Endothelial cell of umbilical vein (primary cell): ENCODE measurements around the gene RNU6-8. TPM values are rescaled to one million over a fixed set of nuclear protein-coding genes. Genes with fewer than 3 reads are reported as not detected.
A peak's percentile ranks its signal among the peaks of the same experiment; 100 is the strongest.

ENCODE experiments used
- BruUV-seq: library from RNA; stranded (reverse); fragments of 400-500 nt; replicated peaks from 2 replicates; lab custom pipeline; 2021; lab: Mats Ljungman, UMichigan
- CTCF ChIA-PET: fragments of 300-600, 350-600 bp; sonication (Branson Sonifier 250); formaldehyde crosslinking; loops from one replicate; lab custom pipeline; 2021; ENCODE audit warnings: antibody characterized with exemption, inconsistent platforms; lab: Charles Lee
- POLR2A ChIA-PET: fragments of 300-600, 350-600 bp; sonication (Branson Sonifier 250); formaldehyde crosslinking; loops from one replicate; lab custom pipeline; 2021; ENCODE audit warnings: antibody characterized with exemption, inconsistent platforms; lab: Charles Lee
- DNase-seq: peaks from one replicate; pipeline ENCODE4 v3.0.0-alpha.2; 2011; ENCODE audit warnings: low read depth, low spot score
- FAIRE-seq: peaks from 2 replicates; lab custom pipeline; 2011; peaks lifted over from hg19 to GRCh38; lab: Jason Lieb, UNC
- H2AFZ ChIP-seq: 2 replicates; pipeline ENCODE4 v1.6.0; 2012; ENCODE audit warnings: low read depth, low read length, control low read depth, inconsistent platforms
- H3K27ac ChIP-seq: 2 replicates; pipeline ENCODE4 v1.5.1; 2011; ENCODE audit warnings: low read depth, mild to moderate bottlenecking, control low read depth, low read length, moderate library complexity; ENCODE audit not compliant: insufficient read depth
- H3K27me3 ChIP-seq, 2 experiments: 2 replicates each; pipeline versions ENCODE4 v1.6.0 to v1.6.1; 2011; ENCODE audit warnings: low read length in 2 of 2, mixed read lengths in 1 of 2; ENCODE audit not compliant: control insufficient read depth in 2 of 2, insufficient read depth in 2 of 2
- H3K36me3 ChIP-seq, 2 experiments: 2 replicates in 1 of 2; 3 replicates in 1 of 2; pipeline ENCODE4 v1.5.1; 2011; ENCODE audit warnings: low read length in 2 of 2, mild to moderate bottlenecking in 1 of 2, moderate library complexity in 1 of 2; ENCODE audit not compliant: control insufficient read depth in 2 of 2, insufficient read depth in 2 of 2; ENCODE audit errors: extremely low read depth in 1 of 2
- H3K4me1 ChIP-seq: 3 replicates; pipeline ENCODE4 v1.5.1; 2011; ENCODE audit warnings: mild to moderate bottlenecking, low read length; ENCODE audit not compliant: control insufficient read depth, insufficient read depth; ENCODE audit errors: extremely low read depth
- H3K4me2 ChIP-seq: 2 replicates; pipeline ENCODE4 v1.6.1; 2011; ENCODE audit warnings: low read length, control low read depth, mixed read lengths; ENCODE audit not compliant: insufficient read depth
- H3K4me3 ChIP-seq, 3 experiments: fragments of 200-600 bp in 1 of 3; sonication (generic), shearing (Covaris generic) in 1 of 3; replicated peaks in 1 of 3; 2 replicates each; pipeline ENCODE4 v1.5.1; 2011 to 2016; ENCODE audit warnings: control low read depth in 3 of 3, low read length in 3 of 3, mild to moderate bottlenecking in 2 of 3, inconsistent platforms in 1 of 3, low read depth in 1 of 3, moderate library complexity in 1 of 3; ENCODE audit not compliant: insufficient read depth in 1 of 3
- H3K79me2 ChIP-seq: 2 replicates; pipeline ENCODE4 v1.6.0; 2012; ENCODE audit warnings: low read length, inconsistent platforms; ENCODE audit not compliant: control insufficient read depth, insufficient read depth
- H3K9ac ChIP-seq: replicated peaks from 2 replicates; pipeline ENCODE3; 2011; ENCODE audit warnings: low read length, control low read depth; ENCODE audit not compliant: insufficient read depth; ENCODE audit errors: extremely low read depth
- H3K9me1 ChIP-seq: replicated peaks from 3 replicates; pipeline ENCODE4 v1.6.0; 2011; ENCODE audit warnings: mild to moderate bottlenecking, low read length; ENCODE audit not compliant: control insufficient read depth, insufficient read depth; ENCODE audit errors: extremely low read depth
- H3K9me3 ChIP-seq: replicated peaks from 2 replicates; pipeline ENCODE4 v1.5.1; 2012; ENCODE audit warnings: low read length, inconsistent platforms; ENCODE audit not compliant: control insufficient read depth, insufficient read depth
- H4K20me1 ChIP-seq: replicated peaks from 2 replicates; pipeline ENCODE3; 2011; ENCODE audit warnings: mild to moderate bottlenecking, low read length; ENCODE audit not compliant: control insufficient read depth, insufficient read depth; ENCODE audit errors: extremely low read depth
- CTCF ChIP-seq, 2 donors: IDR thresholded peaks; 1 replicate in 1 of 2; 2 replicates in 1 of 2; pipeline ENCODE4 v1.5.1; 2011; ENCODE audit warnings: low read length in 2 of 2, mild to moderate bottlenecking in 2 of 2, moderate library complexity in 2 of 2, control low read depth in 1 of 2, inconsistent platforms in 1 of 2, low read depth in 1 of 2; ENCODE audit not compliant: insufficient read depth in 1 of 2; ENCODE audit errors: extremely low read depth in 1 of 2
- EZH2 ChIP-seq: IDR thresholded peaks from 2 replicates; pipeline ENCODE4 v1.6.1; 2012; ENCODE audit warnings: borderline replicate concordance, low read depth, mild to moderate bottlenecking, moderate library complexity, low read length, inconsistent platforms; ENCODE audit not compliant: severe bottlenecking
- FOS ChIP-seq: IDR thresholded peaks from 2 replicates; pipeline ENCODE4 v1.6.1; 2011; ENCODE audit warnings: mild to moderate bottlenecking, low read length, moderate library complexity, borderline replicate concordance; ENCODE audit not compliant: insufficient read depth
- GATA2 ChIP-seq: IDR thresholded peaks from 2 replicates; pipeline ENCODE4 v1.7.0; 2011; ENCODE audit warnings: low read depth, mild to moderate bottlenecking, moderate library complexity, mixed read lengths, low read length; ENCODE audit not compliant: insufficient read length, insufficient read depth
- JUN ChIP-seq: IDR thresholded peaks from 2 replicates; pipeline ENCODE4 v1.6.1; 2011; ENCODE audit warnings: borderline replicate concordance, low read depth; ENCODE audit not compliant: insufficient read length, insufficient read depth
- MYC ChIP-seq: IDR thresholded peaks from one replicate; pipeline ENCODE4 v1.6.1; 2011; ENCODE audit warnings: mild to moderate bottlenecking, low read depth, low read length
- POLR2A ChIP-seq: IDR thresholded peaks from 2 replicates; pipeline ENCODE4 v1.6.1; 2012; ENCODE audit warnings: low read depth, mild to moderate bottlenecking, control low read depth, low read length
- POLR2AphosphoS5 ChIP-seq: IDR thresholded peaks from 2 replicates; pipeline ENCODE4 v1.6.1; 2012; ENCODE audit warnings: low read depth, mild to moderate bottlenecking, control low read depth, low read length, moderate library complexity; ENCODE audit not compliant: insufficient read depth
- dilution Hi-C: fragments of 300-500 bp; cut with MboI; formaldehyde crosslinking; loops from one replicate; pipeline ENCODE4 v1.15.0; 2019; ENCODE audit warnings: low sequenced_read_pairs; ENCODE audit not compliant: extremely low pct_ligation_motif_present
- intact Hi-C: fragments of 100-400 bp; cut with micrococcal nuclease; formaldehyde crosslinking; loops from one replicate; pipeline ENCODE4 v1.10.0; 2022
- polyA plus RNA-seq, 4 experiments: library from polyadenylated mRNA; depleted of rRNA in 3 of 4; stranded (reverse) in 3 of 4; unstranded in 1 of 4; fragments of >200 nt; gene quantifications; 2 replicates each; pipeline versions ENCODE4 v1.2.1 to v1.2.3, GENCODE V29; 2011 to 2012; ENCODE audit warnings: missing spikeins in 1 of 4
- total RNA-seq: library from RNA; stranded (reverse); gene quantifications from 2 replicates; pipeline ENCODE4 v1.2.3, GENCODE V29; 2021
- TF ChIP-seq, protein P1 (sequence below): IDR thresholded peaks from 2 replicates; pipeline ENCODE4 v1.6.1; 2011; ENCODE audit not compliant: insufficient read depth, insufficient read length

RNU6-8 gene
- total and polyA plus RNA-seq, 2 donors (not counting 3 experiments of a cell fraction or from before 2014, with no cell fraction given), result not detected

DNA sequence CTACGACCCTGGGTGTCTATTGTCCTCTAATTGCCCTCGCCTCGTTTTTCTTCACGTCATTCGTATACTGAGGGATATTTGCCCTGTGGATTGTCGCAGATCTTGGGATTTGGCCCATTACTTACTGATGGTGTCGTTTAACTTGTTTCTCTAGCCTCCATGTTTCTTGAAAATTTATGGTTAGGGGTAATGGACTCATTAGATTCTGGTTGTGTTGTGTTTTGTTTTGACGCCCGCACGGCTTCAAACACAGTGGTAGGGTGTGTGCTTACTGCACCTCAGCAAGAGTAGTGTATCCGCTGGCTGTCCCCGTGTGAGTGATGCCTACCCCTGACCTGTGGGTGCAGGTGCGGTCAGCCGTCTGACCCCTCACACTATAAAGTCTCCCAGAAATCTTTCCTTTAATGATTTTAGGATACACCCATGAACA, 874 bp upstream of the RNU6-8 start:
- DNase-seq, result no peak
- Histone ChIP-seq H3K9me3 (no peaks in the 10 kb centered on the region), H3K79me2 (no peaks in the 10 kb centered on the region), H3K27ac (no peak overlapping the region), H2AFZ (peak overlapping the region; percentile 98), H3K9ac (peak overlapping the region; percentile 87), H3K36me3 (no peaks in the 10 kb centered on the region), H3K27me3 (peaks cover 10 to 17% of the 10 kb centered on the region in 2 experiments), H3K4me3 (peak overlapping the region; percentile 55 to 92 (median 78)), H3K4me2 (peak overlapping the region; percentile 99), H3K9me1 (no peaks in the 10 kb centered on the region), H3K4me1 (peaks cover 16% of the 10 kb centered on the region), H4K20me1 (no peaks in the 10 kb centered on the region)
- ChIA-PET CTCF (interaction anchor here (0.6 to 1.6 kb wide), 5 partner anchors 10 to 356 kb away, joined by 3 to 7 read pairs (median 4); partner anchors contain the start of gene ARHGAP5), POLR2A (no interaction called here)
- intact Hi-C loops (loop anchor here (1.0 to 5.0 kb wide), 7 partner anchors 128 to 784 kb away; partner anchors contain the start of genes DTD2 and HEATR5A), dilution Hi-C loops (no loop called here)
- TF ChIP-seq, protein P1, sequence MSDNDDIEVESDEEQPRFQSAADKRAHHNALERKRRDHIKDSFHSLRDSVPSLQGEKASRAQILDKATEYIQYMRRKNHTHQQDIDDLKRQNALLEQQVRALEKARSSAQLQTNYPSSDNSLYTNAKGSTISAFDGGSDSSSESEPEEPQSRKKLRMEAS, result no peak
- TF ChIP-seq EZH2 (no peak), POLR2AphosphoS5 (no peak), GATA2 (no peak), MYC (no peak), FOS (no peak), JUN (no peak), POLR2A (no peak), CTCF (IDR thresholded peaks at IDR 0.05; ENCODE audit: extremely low read depth in 1 of 2, insufficient read depth in 1 of 2, low read depth in 1 of 2, low read length in 2 of 2) (no peak)
- no TSS peak for BruUV-seq
- no peak for FAIRE-seq
